ENCODE measurements around the gene CBR4. TPM values are rescaled to one million over a fixed set of nuclear protein-coding genes. Genes with fewer than 3 reads are reported as not detected.
"Not testable (repeated sequence)": the region's sequence is repeated elsewhere in the genome, so short reads cannot be mapped to it uniquely, and the experiment has no call there.

CBR4 gene
- polyA plus RNA-seq, 1 donor from 2014 or later, result 10.5 TPM

DNA sequence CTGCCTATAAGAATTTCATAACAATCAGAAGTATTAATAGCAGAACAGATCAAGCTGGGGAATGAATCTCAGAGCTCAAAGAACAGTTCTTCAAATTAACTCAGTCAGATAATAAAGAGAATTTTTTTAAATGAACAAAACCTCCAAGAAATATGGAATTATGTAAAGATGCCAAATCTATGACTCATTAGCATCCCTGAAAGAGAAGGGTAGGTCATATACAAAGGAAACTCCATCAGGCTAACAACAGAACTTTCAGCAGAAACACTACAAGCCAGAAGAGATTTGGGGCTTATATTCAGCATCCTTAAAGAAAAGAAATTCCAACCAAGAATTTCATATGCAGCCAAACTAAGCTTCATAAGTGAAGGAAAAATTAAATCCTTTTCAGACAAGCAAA, 28.6 kb downstream of the CBR4 start:
- no peaks in the 10 kb centered on the region for H3K27me3 Mint-ChIP-seq
- peaks cover 0 to 3% (median 0%) of the 10 kb centered on the region in 3 donors for H3K4me1 Mint-ChIP-seq
- no peak overlapping the region for H3K4me3 Mint-ChIP-seq
- peaks cover 6 to 17% (median 7%) of the 10 kb centered on the region in 3 donors for H3K9me3 Mint-ChIP-seq
- no peak overlapping the region for H3K27ac Mint-ChIP-seq
- peaks cover 39% of the 10 kb centered on the region for H3K36me3 Mint-ChIP-seq

DNA sequence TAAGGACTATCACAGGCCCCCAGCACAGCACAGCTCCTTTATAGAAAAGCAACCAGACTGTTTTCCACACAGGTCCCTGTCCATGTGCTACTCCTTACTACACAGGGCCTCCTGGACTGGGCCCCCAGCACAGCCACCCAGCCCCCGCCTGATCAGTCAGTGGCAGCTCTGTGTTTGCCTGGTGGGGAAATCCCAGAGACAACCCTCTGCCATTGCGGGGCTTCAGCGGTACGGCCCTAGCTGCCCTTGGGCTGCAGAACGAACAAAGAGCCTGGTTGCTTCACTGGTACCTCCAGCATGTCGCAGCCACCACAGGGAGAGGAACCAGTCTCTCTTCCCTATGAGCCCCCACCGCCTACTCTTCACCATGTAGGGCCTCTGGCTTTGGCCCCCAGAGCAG, 30.7 kb downstream of the CBR4 start:
- Mint-ChIP-seq H3K4me1 (no peaks in the 10 kb centered on the region), H3K36me3 (peaks cover 24% of the 10 kb centered on the region), H3K27ac (peak overlapping the region in 1 of 3 donors; percentile 53), H3K27me3 (no peaks in the 10 kb centered on the region), H3K9me3 (peaks cover 4 to 28% (median 8%) of the 10 kb centered on the region in 3 donors), H3K4me3 (no peak overlapping the region)

DNA sequence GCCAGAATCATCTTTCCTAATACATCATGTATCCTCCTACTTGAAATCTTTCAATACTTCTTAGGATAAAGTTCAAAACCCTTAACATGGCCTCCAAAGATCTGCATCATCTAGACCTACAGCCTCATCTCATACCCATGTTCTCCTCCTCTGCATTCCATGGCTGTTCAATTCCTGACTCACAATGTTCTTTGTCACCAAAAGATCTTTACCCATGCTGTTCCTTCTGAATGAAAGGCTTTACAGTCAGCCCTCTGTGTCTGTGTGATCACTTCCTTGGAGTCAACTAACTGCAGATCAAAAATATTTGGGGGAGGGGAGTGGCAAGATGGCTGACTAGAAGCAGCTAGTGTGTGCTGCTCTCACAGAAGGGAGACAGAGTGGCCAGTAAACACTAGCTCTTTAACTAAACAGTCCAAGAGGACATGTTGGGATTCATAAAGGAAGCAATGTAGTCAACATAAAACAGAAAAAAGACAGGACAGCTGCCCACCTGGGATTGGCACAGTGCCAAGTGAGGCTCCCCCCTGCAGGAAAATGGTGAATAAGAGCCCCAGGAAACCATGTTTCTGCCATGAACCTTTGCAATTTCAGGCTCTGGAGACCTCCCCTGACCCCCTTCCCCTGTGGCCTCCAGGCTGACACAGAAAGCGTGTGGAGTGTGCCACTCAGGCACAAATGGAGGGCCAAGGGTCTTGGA, 31.9 kb downstream of the CBR4 start:
- no peak overlapping the region for H3K27ac Mint-ChIP-seq
- H3K9me3 Mint-ChIP-seq, result peaks cover 8 to 30% (median 11%) of the 10 kb centered on the region in 3 donors
- no peaks in the 10 kb centered on the region for H3K4me1 Mint-ChIP-seq
- H3K36me3 Mint-ChIP-seq, result peaks cover 16% of the 10 kb centered on the region
- H3K27me3 Mint-ChIP-seq, result no peaks in the 10 kb centered on the region
- no peak overlapping the region for H3K4me3 Mint-ChIP-seq

DNA sequence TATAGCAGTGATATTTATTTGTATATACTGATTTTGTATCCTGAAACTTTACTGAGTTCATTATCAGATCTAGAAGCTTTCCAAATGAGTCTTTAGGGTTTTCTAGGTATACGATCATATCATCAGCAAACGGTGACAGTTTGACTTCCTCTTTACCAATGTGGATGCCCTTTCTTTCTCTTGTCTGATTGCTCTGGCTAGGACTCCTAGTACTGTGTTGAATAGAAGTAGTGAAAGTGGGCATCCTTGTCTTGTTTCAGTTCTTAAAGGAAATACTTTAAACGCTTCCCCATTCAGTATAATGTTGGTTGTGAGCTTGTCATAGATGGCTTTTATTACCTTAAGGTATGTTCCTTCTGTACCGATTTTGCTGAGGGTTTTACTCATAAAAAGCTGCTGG, 37.5 kb downstream of the CBR4 start:
- Mint-ChIP-seq H3K9me3 (peaks cover 4 to 39% (median 23%) of the 10 kb centered on the region in 3 donors), H3K4me3 (no peak overlapping the region), H3K36me3 (peaks cover 8% of the 10 kb centered on the region), H3K27ac (no peak overlapping the region), H3K4me1 (no peaks in the 10 kb centered on the region), H3K27me3 (no peaks in the 10 kb centered on the region)

DNA sequence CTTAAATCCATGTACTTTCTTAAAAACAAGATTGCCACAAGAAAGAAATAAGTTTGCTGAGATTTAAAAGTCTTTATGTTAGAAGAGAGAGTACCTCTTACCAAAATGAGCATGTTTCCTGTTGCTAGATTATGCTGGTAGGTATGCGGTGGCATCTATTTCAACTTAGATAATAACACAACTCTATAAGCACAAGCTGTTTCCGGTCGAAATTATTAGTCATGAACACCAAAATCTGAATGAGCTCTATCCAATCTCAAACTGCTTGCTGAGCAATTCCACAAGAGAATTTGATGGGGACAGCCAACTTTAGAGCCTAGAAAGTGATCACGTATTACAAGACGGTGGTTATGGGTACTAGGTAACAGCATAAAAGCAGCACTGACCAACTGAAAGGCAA, 49.3 kb downstream of the CBR4 start:
- Mint-ChIP-seq H3K27ac (no peak overlapping the region), H3K27me3 (no peaks in the 10 kb centered on the region), H3K36me3 (peaks cover 8% of the 10 kb centered on the region), H3K4me3 (no peak overlapping the region), H3K9me3 (peaks cover 2 to 4% (median 2%) of the 10 kb centered on the region in 3 donors), H3K4me1 (no peaks in the 10 kb centered on the region)

DNA sequence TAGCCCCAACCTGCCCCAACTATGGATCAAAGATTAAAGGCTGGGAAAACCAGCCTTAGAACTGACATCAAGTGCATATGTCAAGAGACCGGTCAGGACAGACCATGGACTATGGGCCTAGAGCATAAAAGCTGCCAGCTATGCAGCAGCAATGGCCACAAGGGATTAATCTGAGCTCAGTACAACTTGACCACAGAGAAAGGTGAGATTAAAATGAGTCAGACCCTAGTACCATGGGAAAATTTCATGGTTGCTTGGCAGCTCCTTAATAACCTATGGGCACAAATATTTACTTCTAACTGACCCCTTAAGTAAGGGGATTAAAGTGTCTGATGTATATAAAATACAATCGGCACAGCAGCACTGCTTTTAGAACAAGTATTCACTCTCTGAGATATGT, 54.4 kb downstream of the CBR4 start:
- Mint-ChIP-seq H3K36me3 (peaks cover 7% of the 10 kb centered on the region), H3K9me3 (peaks cover under 1 to 4% (median 2%) of the 10 kb centered on the region in 3 donors), H3K4me1 (peaks cover 0 to 2% (median 0%) of the 10 kb centered on the region in 3 donors), H3K4me3 (no peak overlapping the region), H3K27ac (no peak overlapping the region), H3K27me3 (no peaks in the 10 kb centered on the region)

DNA sequence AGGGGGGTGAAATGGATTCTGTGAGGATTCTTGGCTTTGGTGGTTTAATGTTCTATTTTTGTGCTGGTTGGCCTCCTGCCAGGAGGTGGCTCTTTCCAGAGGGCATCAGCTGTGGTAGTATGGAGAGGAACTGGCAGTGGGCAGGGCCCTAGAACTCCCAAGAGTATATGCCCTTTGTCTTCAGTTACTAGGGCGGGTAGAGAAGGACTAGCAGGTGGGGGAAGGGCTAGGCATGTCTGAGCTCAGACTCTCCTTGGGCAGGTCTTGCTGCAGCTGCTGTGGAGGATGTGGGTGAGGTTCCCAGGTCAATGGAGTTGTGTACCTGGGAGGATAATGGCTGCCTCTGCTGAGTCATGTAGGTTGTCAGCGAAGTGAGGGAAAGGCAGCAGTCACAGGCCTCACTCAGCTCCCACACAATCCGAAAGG, 57.2 kb downstream of the CBR4 start:
- not testable (repeated sequence) for H3K27ac Mint-ChIP-seq

DNA sequence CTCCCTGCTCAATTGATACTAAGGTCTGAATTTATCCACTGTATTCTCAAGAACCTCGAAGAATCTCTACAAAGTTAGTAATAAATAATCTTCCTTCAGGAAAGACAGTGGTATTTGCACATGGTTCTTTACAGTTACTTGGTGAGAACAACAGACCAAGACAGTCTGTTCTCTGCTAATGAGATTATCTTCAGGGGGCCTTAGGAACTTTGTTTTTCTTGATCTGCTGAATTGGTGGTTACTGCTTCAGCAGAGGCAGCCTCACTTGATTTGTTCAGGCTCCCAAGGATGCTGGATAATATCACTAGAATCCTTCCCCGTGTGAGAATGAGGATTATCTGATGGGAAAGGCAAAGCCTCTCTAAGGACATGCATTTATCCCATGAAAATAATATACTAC, 64.8 kb downstream of the CBR4 start:
- Mint-ChIP-seq H3K4me3 (no peak overlapping the region), H3K27me3 (no peaks in the 10 kb centered on the region), H3K36me3 (peaks cover 4% of the 10 kb centered on the region), H3K4me1 (no peaks in the 10 kb centered on the region), H3K9me3 (peaks cover 6 to 14% (median 8%) of the 10 kb centered on the region in 3 donors), H3K27ac (no peak overlapping the region)

More for the DNA sequence above, 57.2 kb downstream of the CBR4 start:
- H3K4me3 Mint-ChIP-seq, H3K27me3 Mint-ChIP-seq, H3K4me1 Mint-ChIP-seq, H3K36me3 Mint-ChIP-seq: not testable (repeated sequence)
- H3K9me3 Mint-ChIP-seq, result peaks cover 2 to 15% (median 10%) of the 10 kb centered on the region in 3 donors

DNA sequence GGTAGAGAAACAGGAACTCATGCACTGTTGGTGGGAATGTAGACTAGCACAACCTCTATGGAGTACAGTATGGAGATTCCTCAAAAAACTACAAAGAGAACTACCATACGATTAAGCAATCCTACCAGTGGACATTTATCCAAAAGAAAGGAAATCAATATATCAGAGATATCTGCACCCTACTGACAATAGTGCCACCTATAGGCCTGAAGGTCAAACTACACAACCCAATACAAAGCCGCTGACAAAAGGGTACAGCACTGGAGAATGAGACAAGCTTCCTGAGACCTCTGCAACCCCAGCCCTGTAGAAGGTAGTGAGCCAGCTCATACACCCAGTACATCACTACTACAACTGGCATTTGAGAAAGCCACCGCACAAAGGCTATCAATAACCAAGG, 67.1 kb downstream of the CBR4 start:
- Mint-ChIP-seq H3K4me1 (no peaks in the 10 kb centered on the region), H3K27ac (no peak overlapping the region), H3K36me3 (peaks cover 12% of the 10 kb centered on the region), H3K9me3 (peaks cover 11 to 20% (median 13%) of the 10 kb centered on the region in 3 donors), H3K4me3 (no peak overlapping the region), H3K27me3 (no peaks in the 10 kb centered on the region)

Measured in IgD-negative memory B cell (primary cell).